GM23338 (cell line): ENCODE data around the gene MDH1B. TPM values are rescaled to one million over a fixed set of nuclear protein-coding genes. Genes with fewer than 3 reads are reported as not detected.
A peak's percentile ranks its signal among the peaks of the same experiment; 100 is the strongest.

Experiments used
- ATAC-seq: fragments of 200-7000 bp; cut with Tn5 transposase; 3 replicates; pipeline ENCODE4 v1.9.1; 2020
- DNase-seq: peaks from one replicate; pipeline ENCODE4 v3.0.0-alpha.2; 2015; ENCODE audit warnings: low spot score
- H2AFZ ChIP-seq: fragments of 200-600 bp; sonication (generic); 2 replicates; pipeline ENCODE4 v1.8.0; 2016; ENCODE audit warnings: antibody characterized with exemption, mild to moderate bottlenecking, moderate library complexity
- H3F3A ChIP-seq: fragments of 200-600 bp; sonication (generic); replicated peaks from 2 replicates; pipeline ENCODE4 v1.8.0; 2017; ENCODE audit warnings: antibody characterized with exemption, mixed run types, low read depth
- H3K27ac ChIP-seq: fragments of 200-600 bp; sonication (generic); 2 replicates; pipeline ENCODE4 v1.6.1; 2016; ENCODE audit warnings: low read depth
- H3K27me3 ChIP-seq: fragments of 200-600 bp; sonication (generic); 2 replicates; pipeline ENCODE4 v1.8.0; 2016; ENCODE audit warnings: mild to moderate bottlenecking, mixed run types, moderate library complexity; ENCODE audit not compliant: insufficient read depth
- H3K36me3 ChIP-seq: fragments of 200-600 bp; sonication (generic); 2 replicates; pipeline ENCODE4 v1.8.0; 2016; ENCODE audit warnings: mild to moderate bottlenecking; ENCODE audit not compliant: insufficient read depth
- H3K4me1 ChIP-seq: fragments of 200-600 bp; sonication (generic); 2 replicates; pipeline ENCODE4 v1.8.0; 2016; ENCODE audit warnings: mild to moderate bottlenecking, moderate library complexity; ENCODE audit not compliant: insufficient read depth
- H3K4me2 ChIP-seq: fragments of 200-600 bp; sonication (generic); 2 replicates; pipeline ENCODE4 v1.7.1; 2017; ENCODE audit warnings: mixed run types
- H3K4me3 ChIP-seq: fragments of 200-600 bp; sonication (generic); 2 replicates; pipeline ENCODE4 v1.6.1; 2016; ENCODE audit warnings: mixed run types
- H3K79me2 ChIP-seq: fragments of 200-600 bp; sonication (generic); replicated peaks from 2 replicates; pipeline ENCODE4 v1.8.0; 2017; ENCODE audit warnings: mild to moderate bottlenecking; ENCODE audit not compliant: insufficient read depth
- H3K9me2 ChIP-seq: fragments of 200-600 bp; sonication (generic); 2 replicates; pipeline ENCODE4 v1.8.0; 2017; ENCODE audit not compliant: insufficient read depth
- H4K20me1 ChIP-seq: fragments of 200-600 bp; sonication (generic); replicated peaks from 2 replicates; pipeline ENCODE4 v1.8.0; 2017; ENCODE audit warnings: mild to moderate bottlenecking; ENCODE audit not compliant: insufficient read depth
- H3K27ac Mint-ChIP-seq: 2 replicates; pipeline ENCODE4 v1.8.0; 2020; ENCODE audit warnings: inconsistent platforms, mild to moderate bottlenecking, moderate library complexity, mixed read lengths
- H3K27me3 Mint-ChIP-seq: 3 replicates; pipeline ENCODE4 v1.8.0; 2022; ENCODE audit warnings: low read depth, mild to moderate bottlenecking, moderate library complexity, mixed read lengths, inconsistent platforms; ENCODE audit not compliant: insufficient read depth, poor library complexity
- H3K36me3 Mint-ChIP-seq: 3 replicates; pipeline ENCODE4 v1.8.0; 2021; ENCODE audit warnings: low read depth, mild to moderate bottlenecking, inconsistent platforms, moderate library complexity, mixed read lengths
- H3K4me1 Mint-ChIP-seq: 3 replicates; pipeline ENCODE4 v1.8.0; 2020; ENCODE audit warnings: mild to moderate bottlenecking, inconsistent platforms, mixed read lengths
- H3K4me3 Mint-ChIP-seq: 3 replicates; pipeline ENCODE4 v1.8.0; 2021; ENCODE audit warnings: moderate library complexity, mild to moderate bottlenecking, inconsistent platforms, mixed read lengths
- H3K9me3 Mint-ChIP-seq: 3 replicates; pipeline ENCODE4 v1.8.0; 2020; ENCODE audit warnings: moderate library complexity, mild to moderate bottlenecking, inconsistent platforms, mixed read lengths
- CREB1 ChIP-seq: fragments of 250-450 bp; sonication (Bioruptor Pico); IDR thresholded peaks from 2 replicates; pipeline ENCODE4 v1.5.0; 2020; ENCODE audit warnings: low read depth, mild to moderate bottlenecking, moderate library complexity
- EZH2 ChIP-seq: fragments of 200-600 bp; sonication (generic); IDR thresholded peaks from one replicate; pipeline ENCODE4 v1.8.0; 2017; ENCODE audit warnings: antibody characterized with exemption, mild to moderate bottlenecking, low read depth; ENCODE audit not compliant: unreplicated experiment
- EZH2phosphoT487 ChIP-seq: fragments of 200-600 bp; sonication (generic); IDR thresholded peaks from one replicate; pipeline ENCODE4 v1.8.1; 2018; ENCODE audit warnings: antibody characterized with exemption; ENCODE audit not compliant: unreplicated experiment
- JUNB ChIP-seq: IDR thresholded peaks from one replicate; pipeline ENCODE4 v1.6.1; 2016; ENCODE audit warnings: antibody characterized with exemption; ENCODE audit not compliant: unreplicated experiment
- NANOG ChIP-seq: IDR thresholded peaks from 2 replicates; pipeline ENCODE4 v1.6.1; 2016; ENCODE audit warnings: antibody characterized with exemption, borderline replicate concordance
- POLR2AphosphoS5 ChIP-seq: IDR thresholded peaks from 2 replicates; pipeline ENCODE4 v1.6.1; 2016; ENCODE audit warnings: antibody characterized with exemption, low read depth
- STAT1 ChIP-seq: IDR thresholded peaks from one replicate; pipeline ENCODE4 v1.6.1; 2016; ENCODE audit warnings: antibody characterized with exemption; ENCODE audit not compliant: unreplicated experiment
- ZNF114 ChIP-seq: fragments of 250-450 bp; sonication (Bioruptor Pico); IDR thresholded peaks from 2 replicates; pipeline ENCODE4 v1.5.0; 2020; ENCODE audit warnings: mild to moderate bottlenecking, moderate library complexity
- ZNF331 ChIP-seq: fragments of 250-450 bp; sonication (Bioruptor Pico); IDR thresholded peaks from 2 replicates; pipeline ENCODE4 v1.5.0; 2020; ENCODE audit warnings: low read depth, mild to moderate bottlenecking, moderate library complexity
- polyA plus RNA-seq: library from polyadenylated mRNA; unstranded; fragments of >200 nt; fragmentation: Nextera tagmentation; extraction: Ambion mirVana; gene quantifications from 2 replicates; pipeline ENCODE4 v1.2.1, GENCODE V29; 2016
- total RNA-seq: library from RNA; depleted of rRNA; stranded (reverse); fragments of >200 nt; shearing (Covaris generic); gene quantifications from 2 replicates; pipeline ENCODE4 v1.2.3, GENCODE V29; 2014
- TF ChIP-seq, protein P1 (sequence below): IDR thresholded peaks from one replicate; pipeline ENCODE4 v1.6.1; 2018; ENCODE audit warnings: antibody characterized with exemption; ENCODE audit not compliant: unreplicated experiment
- TF ChIP-seq, protein P2 (sequence below): fragments of 250-450 bp; sonication (Bioruptor Pico); IDR thresholded peaks from 2 replicates; pipeline ENCODE4 v1.5.0; 2020; ENCODE audit warnings: mild to moderate bottlenecking, moderate library complexity
- TF ChIP-seq, protein P3 (sequence below): IDR thresholded peaks from 2 replicates; pipeline ENCODE4 v1.6.1; 2016; ENCODE audit warnings: antibody characterized with exemption
- TF ChIP-seq, protein P4 (sequence below), 2 experiments: fragments of 200-600 bp in 1 of 2; sonication (generic) in 1 of 2; conservative IDR thresholded peaks; 2 replicates each; pipeline versions ENCODE4 v1.5.1 to v1.6.1; 2016 to 2017; ENCODE audit warnings: antibody characterized with exemption in 2 of 2, low read depth in 2 of 2, mild to moderate bottlenecking in 2 of 2, moderate library complexity in 1 of 2

The MDH1B gene
- total and polyA plus RNA-seq, 2 experiments from 2014 or later, result 1.7 to 1.8 TPM

DNA sequence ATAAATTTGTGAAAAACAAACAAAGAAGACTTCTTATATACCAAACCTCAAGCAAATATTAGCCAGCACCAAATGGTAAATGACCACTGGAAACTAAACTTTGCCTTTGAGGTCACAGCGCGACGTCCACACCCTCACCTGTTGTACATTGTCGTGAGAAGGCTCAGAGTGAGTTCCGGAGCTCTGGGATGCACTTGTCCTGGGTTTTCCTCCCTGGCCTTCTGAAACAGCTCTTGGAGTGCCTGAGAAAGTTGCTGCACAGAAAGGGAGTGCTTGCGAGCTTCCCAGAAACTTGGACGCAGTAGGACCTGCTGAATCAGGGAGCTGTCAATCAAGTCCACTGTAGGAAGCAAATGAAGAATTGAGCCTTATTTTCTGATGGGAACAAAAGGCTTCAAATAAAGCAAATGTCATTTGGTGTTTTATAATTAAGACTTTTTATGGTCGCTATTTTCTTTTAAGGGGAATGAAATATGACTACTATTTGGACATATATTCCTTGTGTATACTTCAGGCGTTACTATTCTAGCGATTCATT, 57.9 kb downstream of the MDH1B start:
- Histone ChIP-seq H3K4me3 (no peak overlapping the region), H2AFZ (0 out of 2 replicates have a peak overlapping the region, but pooled peaks have one; percentile 15), H3K4me1 (no peaks in the 10 kb centered on the region), H3K27ac (no peak overlapping the region), H3K9me2 (no peaks in the 10 kb centered on the region), H3K36me3 (no peaks in the 10 kb centered on the region), H3K4me2 (no peak overlapping the region), H4K20me1 (no peaks in the 10 kb centered on the region), H3F3A (no peaks in the 10 kb centered on the region), H3K27me3 (no peaks in the 10 kb centered on the region), H3K79me2 (no peaks in the 10 kb centered on the region)
- H3K4me3 Mint-ChIP-seq, result no peak overlapping the region
- no peaks in the 10 kb centered on the region for H3K4me1 Mint-ChIP-seq
- no peak for TF ChIP-seq EZH2phosphoT487
- TF ChIP-seq CREB1, result no peak
- TF ChIP-seq, protein P1, sequence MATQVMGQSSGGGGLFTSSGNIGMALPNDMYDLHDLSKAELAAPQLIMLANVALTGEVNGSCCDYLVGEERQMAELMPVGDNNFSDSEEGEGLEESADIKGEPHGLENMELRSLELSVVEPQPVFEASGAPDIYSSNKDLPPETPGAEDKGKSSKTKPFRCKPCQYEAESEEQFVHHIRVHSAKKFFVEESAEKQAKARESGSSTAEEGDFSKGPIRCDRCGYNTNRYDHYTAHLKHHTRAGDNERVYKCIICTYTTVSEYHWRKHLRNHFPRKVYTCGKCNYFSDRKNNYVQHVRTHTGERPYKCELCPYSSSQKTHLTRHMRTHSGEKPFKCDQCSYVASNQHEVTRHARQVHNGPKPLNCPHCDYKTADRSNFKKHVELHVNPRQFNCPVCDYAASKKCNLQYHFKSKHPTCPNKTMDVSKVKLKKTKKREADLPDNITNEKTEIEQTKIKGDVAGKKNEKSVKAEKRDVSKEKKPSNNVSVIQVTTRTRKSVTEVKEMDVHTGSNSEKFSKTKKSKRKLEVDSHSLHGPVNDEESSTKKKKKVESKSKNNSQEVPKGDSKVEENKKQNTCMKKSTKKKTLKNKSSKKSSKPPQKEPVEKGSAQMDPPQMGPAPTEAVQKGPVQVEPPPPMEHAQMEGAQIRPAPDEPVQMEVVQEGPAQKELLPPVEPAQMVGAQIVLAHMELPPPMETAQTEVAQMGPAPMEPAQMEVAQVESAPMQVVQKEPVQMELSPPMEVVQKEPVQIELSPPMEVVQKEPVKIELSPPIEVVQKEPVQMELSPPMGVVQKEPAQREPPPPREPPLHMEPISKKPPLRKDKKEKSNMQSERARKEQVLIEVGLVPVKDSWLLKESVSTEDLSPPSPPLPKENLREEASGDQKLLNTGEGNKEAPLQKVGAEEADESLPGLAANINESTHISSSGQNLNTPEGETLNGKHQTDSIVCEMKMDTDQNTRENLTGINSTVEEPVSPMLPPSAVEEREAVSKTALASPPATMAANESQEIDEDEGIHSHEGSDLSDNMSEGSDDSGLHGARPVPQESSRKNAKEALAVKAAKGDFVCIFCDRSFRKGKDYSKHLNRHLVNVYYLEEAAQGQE, result no peak
- no peak for TF ChIP-seq STAT1
- TF ChIP-seq, protein P2, sequence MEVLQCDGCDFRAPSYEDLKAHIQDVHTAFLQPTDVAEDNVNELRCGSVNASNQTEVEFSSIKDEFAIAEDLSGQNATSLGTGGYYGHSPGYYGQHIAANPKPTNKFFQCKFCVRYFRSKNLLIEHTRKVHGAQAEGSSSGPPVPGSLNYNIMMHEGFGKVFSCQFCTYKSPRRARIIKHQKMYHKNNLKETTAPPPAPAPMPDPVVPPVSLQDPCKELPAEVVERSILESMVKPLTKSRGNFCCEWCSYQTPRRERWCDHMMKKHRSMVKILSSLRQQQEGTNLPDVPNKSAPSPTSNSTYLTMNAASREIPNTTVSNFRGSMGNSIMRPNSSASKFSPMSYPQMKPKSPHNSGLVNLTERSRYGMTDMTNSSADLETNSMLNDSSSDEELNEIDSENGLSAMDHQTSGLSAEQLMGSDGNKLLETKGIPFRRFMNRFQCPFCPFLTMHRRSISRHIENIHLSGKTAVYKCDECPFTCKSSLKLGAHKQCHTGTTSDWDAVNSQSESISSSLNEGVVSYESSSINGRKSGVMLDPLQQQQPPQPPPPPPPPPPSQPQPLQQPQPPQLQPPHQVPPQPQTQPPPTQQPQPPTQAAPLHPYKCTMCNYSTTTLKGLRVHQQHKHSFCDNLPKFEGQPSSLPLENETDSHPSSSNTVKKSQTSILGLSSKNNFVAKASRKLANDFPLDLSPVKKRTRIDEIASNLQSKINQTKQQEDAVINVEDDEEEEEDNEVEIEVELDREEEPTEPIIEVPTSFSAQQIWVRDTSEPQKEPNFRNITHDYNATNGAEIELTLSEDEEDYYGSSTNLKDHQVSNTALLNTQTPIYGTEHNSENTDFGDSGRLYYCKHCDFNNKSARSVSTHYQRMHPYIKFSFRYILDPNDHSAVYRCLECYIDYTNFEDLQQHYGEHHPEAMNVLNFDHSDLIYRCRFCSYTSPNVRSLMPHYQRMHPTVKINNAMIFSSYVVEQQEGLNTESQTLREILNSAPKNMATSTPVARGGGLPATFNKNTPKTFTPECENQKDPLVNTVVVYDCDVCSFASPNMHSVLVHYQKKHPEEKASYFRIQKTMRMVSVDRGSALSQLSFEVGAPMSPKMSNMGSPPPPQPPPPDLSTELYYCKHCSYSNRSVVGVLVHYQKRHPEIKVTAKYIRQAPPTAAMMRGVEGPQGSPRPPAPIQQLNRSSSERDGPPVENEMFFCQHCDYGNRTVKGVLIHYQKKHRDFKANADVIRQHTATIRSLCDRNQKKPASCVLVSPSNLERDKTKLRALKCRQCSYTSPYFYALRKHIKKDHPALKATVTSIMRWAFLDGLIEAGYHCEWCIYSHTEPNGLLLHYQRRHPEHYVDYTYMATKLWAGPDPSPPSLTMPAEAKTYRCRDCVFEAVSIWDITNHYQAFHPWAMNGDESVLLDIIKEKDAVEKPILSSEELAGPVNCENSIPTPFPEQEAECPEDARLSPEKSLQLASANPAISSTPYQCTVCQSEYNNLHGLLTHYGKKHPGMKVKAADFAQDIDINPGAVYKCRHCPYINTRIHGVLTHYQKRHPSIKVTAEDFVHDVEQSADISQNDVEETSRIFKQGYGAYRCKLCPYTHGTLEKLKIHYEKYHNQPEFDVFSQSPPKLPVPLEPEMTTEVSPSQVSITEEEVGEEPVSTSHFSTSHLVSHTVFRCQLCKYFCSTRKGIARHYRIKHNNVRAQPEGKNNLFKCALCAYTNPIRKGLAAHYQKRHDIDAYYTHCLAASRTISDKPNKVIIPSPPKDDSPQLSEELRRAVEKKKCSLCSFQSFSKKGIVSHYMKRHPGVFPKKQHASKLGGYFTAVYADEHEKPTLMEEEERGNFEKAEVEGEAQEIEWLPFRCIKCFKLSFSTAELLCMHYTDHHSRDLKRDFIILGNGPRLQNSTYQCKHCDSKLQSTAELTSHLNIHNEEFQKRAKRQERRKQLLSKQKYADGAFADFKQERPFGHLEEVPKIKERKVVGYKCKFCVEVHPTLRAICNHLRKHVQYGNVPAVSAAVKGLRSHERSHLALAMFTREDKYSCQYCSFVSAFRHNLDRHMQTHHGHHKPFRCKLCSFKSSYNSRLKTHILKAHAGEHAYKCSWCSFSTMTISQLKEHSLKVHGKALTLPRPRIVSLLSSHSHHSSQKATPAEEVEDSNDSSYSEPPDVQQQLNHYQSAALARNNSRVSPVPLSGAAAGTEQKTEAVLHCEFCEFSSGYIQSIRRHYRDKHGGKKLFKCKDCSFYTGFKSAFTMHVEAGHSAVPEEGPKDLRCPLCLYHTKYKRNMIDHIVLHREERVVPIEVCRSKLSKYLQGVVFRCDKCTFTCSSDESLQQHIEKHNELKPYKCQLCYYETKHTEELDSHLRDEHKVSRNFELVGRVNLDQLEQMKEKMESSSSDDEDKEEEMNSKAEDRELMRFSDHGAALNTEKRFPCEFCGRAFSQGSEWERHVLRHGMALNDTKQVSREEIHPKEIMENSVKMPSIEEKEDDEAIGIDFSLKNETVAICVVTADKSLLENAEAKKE (CRISPR knock-in tag), result no peak
- TF ChIP-seq, protein P3, sequence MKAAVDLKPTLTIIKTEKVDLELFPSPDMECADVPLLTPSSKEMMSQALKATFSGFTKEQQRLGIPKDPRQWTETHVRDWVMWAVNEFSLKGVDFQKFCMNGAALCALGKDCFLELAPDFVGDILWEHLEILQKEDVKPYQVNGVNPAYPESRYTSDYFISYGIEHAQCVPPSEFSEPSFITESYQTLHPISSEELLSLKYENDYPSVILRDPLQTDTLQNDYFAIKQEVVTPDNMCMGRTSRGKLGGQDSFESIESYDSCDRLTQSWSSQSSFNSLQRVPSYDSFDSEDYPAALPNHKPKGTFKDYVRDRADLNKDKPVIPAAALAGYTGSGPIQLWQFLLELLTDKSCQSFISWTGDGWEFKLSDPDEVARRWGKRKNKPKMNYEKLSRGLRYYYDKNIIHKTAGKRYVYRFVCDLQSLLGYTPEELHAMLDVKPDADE, result no peak
- no peak for TF ChIP-seq ZNF331 (CRISPR knock-in tag)
- TF ChIP-seq POLR2AphosphoS5, result no peak
- TF ChIP-seq ZNF114 (CRISPR knock-in tag), result no peak
- no peak for TF ChIP-seq NANOG
- TF ChIP-seq, protein P4, sequence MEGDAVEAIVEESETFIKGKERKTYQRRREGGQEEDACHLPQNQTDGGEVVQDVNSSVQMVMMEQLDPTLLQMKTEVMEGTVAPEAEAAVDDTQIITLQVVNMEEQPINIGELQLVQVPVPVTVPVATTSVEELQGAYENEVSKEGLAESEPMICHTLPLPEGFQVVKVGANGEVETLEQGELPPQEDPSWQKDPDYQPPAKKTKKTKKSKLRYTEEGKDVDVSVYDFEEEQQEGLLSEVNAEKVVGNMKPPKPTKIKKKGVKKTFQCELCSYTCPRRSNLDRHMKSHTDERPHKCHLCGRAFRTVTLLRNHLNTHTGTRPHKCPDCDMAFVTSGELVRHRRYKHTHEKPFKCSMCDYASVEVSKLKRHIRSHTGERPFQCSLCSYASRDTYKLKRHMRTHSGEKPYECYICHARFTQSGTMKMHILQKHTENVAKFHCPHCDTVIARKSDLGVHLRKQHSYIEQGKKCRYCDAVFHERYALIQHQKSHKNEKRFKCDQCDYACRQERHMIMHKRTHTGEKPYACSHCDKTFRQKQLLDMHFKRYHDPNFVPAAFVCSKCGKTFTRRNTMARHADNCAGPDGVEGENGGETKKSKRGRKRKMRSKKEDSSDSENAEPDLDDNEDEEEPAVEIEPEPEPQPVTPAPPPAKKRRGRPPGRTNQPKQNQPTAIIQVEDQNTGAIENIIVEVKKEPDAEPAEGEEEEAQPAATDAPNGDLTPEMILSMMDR (conservative IDR thresholded peaks at IDR 0.05; ENCODE audit: low read depth in 2 of 2), result no peak
- no peak for TF ChIP-seq JUNB
- no peak for TF ChIP-seq EZH2
- H3K36me3 Mint-ChIP-seq, result no peaks in the 10 kb centered on the region
- H3K9me3 Mint-ChIP-seq, result no peaks in the 10 kb centered on the region
- ATAC-seq (no peak), DNase-seq (no peak)
- H3K27me3 Mint-ChIP-seq, result no peaks in the 10 kb centered on the region
- no peak overlapping the region for H3K27ac Mint-ChIP-seq
